GM23338 (cell line): Measurements from ENCODE around the gene MAD2L2. TPM values are rescaled to one million over a fixed set of nuclear protein-coding genes. Genes with fewer than 3 reads are reported as not detected.

Experiments
- ATAC-seq: fragments of 200-7000 bp; cut with Tn5 transposase; 3 replicates; pipeline ENCODE4 v1.9.1; 2020
- DNase-seq: peaks from one replicate; pipeline ENCODE4 v3.0.0-alpha.2; 2015; ENCODE audit warnings: low spot score
- H2AFZ ChIP-seq: fragments of 200-600 bp; sonication (generic); 2 replicates; pipeline ENCODE4 v1.8.0; 2016; ENCODE audit warnings: antibody characterized with exemption, mild to moderate bottlenecking, moderate library complexity
- H3F3A ChIP-seq: fragments of 200-600 bp; sonication (generic); replicated peaks from 2 replicates; pipeline ENCODE4 v1.8.0; 2017; ENCODE audit warnings: antibody characterized with exemption, mixed run types, low read depth
- H3K27ac ChIP-seq: fragments of 200-600 bp; sonication (generic); 2 replicates; pipeline ENCODE4 v1.6.1; 2016; ENCODE audit warnings: low read depth
- H3K27me3 ChIP-seq: fragments of 200-600 bp; sonication (generic); 2 replicates; pipeline ENCODE4 v1.8.0; 2016; ENCODE audit warnings: mild to moderate bottlenecking, mixed run types, moderate library complexity; ENCODE audit not compliant: insufficient read depth
- H3K36me3 ChIP-seq: fragments of 200-600 bp; sonication (generic); 2 replicates; pipeline ENCODE4 v1.8.0; 2016; ENCODE audit warnings: mild to moderate bottlenecking; ENCODE audit not compliant: insufficient read depth
- H3K4me1 ChIP-seq: fragments of 200-600 bp; sonication (generic); 2 replicates; pipeline ENCODE4 v1.8.0; 2016; ENCODE audit warnings: mild to moderate bottlenecking, moderate library complexity; ENCODE audit not compliant: insufficient read depth
- H3K4me2 ChIP-seq: fragments of 200-600 bp; sonication (generic); 2 replicates; pipeline ENCODE4 v1.7.1; 2017; ENCODE audit warnings: mixed run types
- H3K4me3 ChIP-seq: fragments of 200-600 bp; sonication (generic); 2 replicates; pipeline ENCODE4 v1.6.1; 2016; ENCODE audit warnings: mixed run types
- H3K79me2 ChIP-seq: fragments of 200-600 bp; sonication (generic); replicated peaks from 2 replicates; pipeline ENCODE4 v1.8.0; 2017; ENCODE audit warnings: mild to moderate bottlenecking; ENCODE audit not compliant: insufficient read depth
- H3K9me2 ChIP-seq: fragments of 200-600 bp; sonication (generic); 2 replicates; pipeline ENCODE4 v1.8.0; 2017; ENCODE audit not compliant: insufficient read depth
- H4K20me1 ChIP-seq: fragments of 200-600 bp; sonication (generic); replicated peaks from 2 replicates; pipeline ENCODE4 v1.8.0; 2017; ENCODE audit warnings: mild to moderate bottlenecking; ENCODE audit not compliant: insufficient read depth
- H3K27ac Mint-ChIP-seq: 2 replicates; pipeline ENCODE4 v1.8.0; 2020; ENCODE audit warnings: inconsistent platforms, mild to moderate bottlenecking, moderate library complexity, mixed read lengths
- H3K27me3 Mint-ChIP-seq: 3 replicates; pipeline ENCODE4 v1.8.0; 2022; ENCODE audit warnings: low read depth, mild to moderate bottlenecking, moderate library complexity, mixed read lengths, inconsistent platforms; ENCODE audit not compliant: insufficient read depth, poor library complexity
- H3K36me3 Mint-ChIP-seq: 3 replicates; pipeline ENCODE4 v1.8.0; 2021; ENCODE audit warnings: low read depth, mild to moderate bottlenecking, inconsistent platforms, moderate library complexity, mixed read lengths
- H3K4me1 Mint-ChIP-seq: 3 replicates; pipeline ENCODE4 v1.8.0; 2020; ENCODE audit warnings: mild to moderate bottlenecking, inconsistent platforms, mixed read lengths
- H3K4me3 Mint-ChIP-seq: 3 replicates; pipeline ENCODE4 v1.8.0; 2021; ENCODE audit warnings: moderate library complexity, mild to moderate bottlenecking, inconsistent platforms, mixed read lengths
- H3K9me3 Mint-ChIP-seq: 3 replicates; pipeline ENCODE4 v1.8.0; 2020; ENCODE audit warnings: moderate library complexity, mild to moderate bottlenecking, inconsistent platforms, mixed read lengths
- CTCF ChIP-seq, 2 experiments: fragments of 200-600 bp in 1 of 2; sonication (generic) in 1 of 2; conservative IDR thresholded peaks; 2 replicates each; pipeline versions ENCODE4 v1.5.1 to v1.6.1; 2016 to 2017; ENCODE audit warnings: antibody characterized with exemption in 2 of 2, low read depth in 2 of 2, mild to moderate bottlenecking in 2 of 2, moderate library complexity in 1 of 2
- EZH2 ChIP-seq: fragments of 200-600 bp; sonication (generic); IDR thresholded peaks from one replicate; pipeline ENCODE4 v1.8.0; 2017; ENCODE audit warnings: antibody characterized with exemption, mild to moderate bottlenecking, low read depth; ENCODE audit not compliant: unreplicated experiment
- EZH2phosphoT487 ChIP-seq: fragments of 200-600 bp; sonication (generic); IDR thresholded peaks from one replicate; pipeline ENCODE4 v1.8.1; 2018; ENCODE audit warnings: antibody characterized with exemption; ENCODE audit not compliant: unreplicated experiment
- JUNB ChIP-seq: IDR thresholded peaks from one replicate; pipeline ENCODE4 v1.6.1; 2016; ENCODE audit warnings: antibody characterized with exemption; ENCODE audit not compliant: unreplicated experiment
- NANOG ChIP-seq: IDR thresholded peaks from 2 replicates; pipeline ENCODE4 v1.6.1; 2016; ENCODE audit warnings: antibody characterized with exemption, borderline replicate concordance
- POLR2AphosphoS5 ChIP-seq: IDR thresholded peaks from 2 replicates; pipeline ENCODE4 v1.6.1; 2016; ENCODE audit warnings: antibody characterized with exemption, low read depth
- STAT1 ChIP-seq: IDR thresholded peaks from one replicate; pipeline ENCODE4 v1.6.1; 2016; ENCODE audit warnings: antibody characterized with exemption; ENCODE audit not compliant: unreplicated experiment
- ZNF331 ChIP-seq: fragments of 250-450 bp; sonication (Bioruptor Pico); IDR thresholded peaks from 2 replicates; pipeline ENCODE4 v1.5.0; 2020; ENCODE audit warnings: low read depth, mild to moderate bottlenecking, moderate library complexity
- polyA plus RNA-seq: library from polyadenylated mRNA; unstranded; fragments of >200 nt; fragmentation: Nextera tagmentation; extraction: Ambion mirVana; gene quantifications from 2 replicates; pipeline ENCODE4 v1.2.1, GENCODE V29; 2016
- total RNA-seq: library from RNA; depleted of rRNA; stranded (reverse); fragments of >200 nt; shearing (Covaris generic); gene quantifications from 2 replicates; pipeline ENCODE4 v1.2.3, GENCODE V29; 2014
- TF ChIP-seq, protein P1 (sequence below): fragments of 250-450 bp; sonication (Bioruptor Pico); IDR thresholded peaks from 2 replicates; pipeline ENCODE4 v1.5.0; 2020; ENCODE audit warnings: mild to moderate bottlenecking, moderate library complexity

MAD2L2 gene
- total and polyA plus RNA-seq, 2 experiments from 2014 or later = 498 to 552 TPM

GRCh38 chr1:11682287-11682771 is 1.4 kb upstream of the MAD2L2 start:
- Mint-ChIP-seq H3K4me1 (peaks cover 58% of the 10 kb centered on the region), H3K27ac (peak overlapping the region; percentile 96), H3K36me3 (peaks cover 52% of the 10 kb centered on the region), H3K4me3 (peak overlapping the region; percentile 84), H3K9me3 (no peaks in the 10 kb centered on the region; the same call in 2 of the 3 replicates), H3K27me3 (peaks cover 14% of the 10 kb centered on the region)
- Histone ChIP-seq H3K4me3 (peak overlapping the region; percentile 97), H3K36me3 (peaks cover 11% of the 10 kb centered on the region), H3K4me1 (peaks cover 58% of the 10 kb centered on the region), H2AFZ (no peak overlapping the region), H3K4me2 (peak overlapping the region; percentile 79), H3F3A (peaks cover 45% of the 10 kb centered on the region), H3K79me2 (peaks cover 75% of the 10 kb centered on the region), H4K20me1 (peaks cover 24% of the 10 kb centered on the region), H3K9me2 (no peaks in the 10 kb centered on the region), H3K27me3 (no peaks in the 10 kb centered on the region), H3K27ac (peak overlapping the region; percentile 100)
- DNase-seq (peak; percentile 96), ATAC-seq (peak; percentile 47)
- TF ChIP-seq POLR2AphosphoS5 = peak; percentile 52
- TF ChIP-seq, protein P1, sequence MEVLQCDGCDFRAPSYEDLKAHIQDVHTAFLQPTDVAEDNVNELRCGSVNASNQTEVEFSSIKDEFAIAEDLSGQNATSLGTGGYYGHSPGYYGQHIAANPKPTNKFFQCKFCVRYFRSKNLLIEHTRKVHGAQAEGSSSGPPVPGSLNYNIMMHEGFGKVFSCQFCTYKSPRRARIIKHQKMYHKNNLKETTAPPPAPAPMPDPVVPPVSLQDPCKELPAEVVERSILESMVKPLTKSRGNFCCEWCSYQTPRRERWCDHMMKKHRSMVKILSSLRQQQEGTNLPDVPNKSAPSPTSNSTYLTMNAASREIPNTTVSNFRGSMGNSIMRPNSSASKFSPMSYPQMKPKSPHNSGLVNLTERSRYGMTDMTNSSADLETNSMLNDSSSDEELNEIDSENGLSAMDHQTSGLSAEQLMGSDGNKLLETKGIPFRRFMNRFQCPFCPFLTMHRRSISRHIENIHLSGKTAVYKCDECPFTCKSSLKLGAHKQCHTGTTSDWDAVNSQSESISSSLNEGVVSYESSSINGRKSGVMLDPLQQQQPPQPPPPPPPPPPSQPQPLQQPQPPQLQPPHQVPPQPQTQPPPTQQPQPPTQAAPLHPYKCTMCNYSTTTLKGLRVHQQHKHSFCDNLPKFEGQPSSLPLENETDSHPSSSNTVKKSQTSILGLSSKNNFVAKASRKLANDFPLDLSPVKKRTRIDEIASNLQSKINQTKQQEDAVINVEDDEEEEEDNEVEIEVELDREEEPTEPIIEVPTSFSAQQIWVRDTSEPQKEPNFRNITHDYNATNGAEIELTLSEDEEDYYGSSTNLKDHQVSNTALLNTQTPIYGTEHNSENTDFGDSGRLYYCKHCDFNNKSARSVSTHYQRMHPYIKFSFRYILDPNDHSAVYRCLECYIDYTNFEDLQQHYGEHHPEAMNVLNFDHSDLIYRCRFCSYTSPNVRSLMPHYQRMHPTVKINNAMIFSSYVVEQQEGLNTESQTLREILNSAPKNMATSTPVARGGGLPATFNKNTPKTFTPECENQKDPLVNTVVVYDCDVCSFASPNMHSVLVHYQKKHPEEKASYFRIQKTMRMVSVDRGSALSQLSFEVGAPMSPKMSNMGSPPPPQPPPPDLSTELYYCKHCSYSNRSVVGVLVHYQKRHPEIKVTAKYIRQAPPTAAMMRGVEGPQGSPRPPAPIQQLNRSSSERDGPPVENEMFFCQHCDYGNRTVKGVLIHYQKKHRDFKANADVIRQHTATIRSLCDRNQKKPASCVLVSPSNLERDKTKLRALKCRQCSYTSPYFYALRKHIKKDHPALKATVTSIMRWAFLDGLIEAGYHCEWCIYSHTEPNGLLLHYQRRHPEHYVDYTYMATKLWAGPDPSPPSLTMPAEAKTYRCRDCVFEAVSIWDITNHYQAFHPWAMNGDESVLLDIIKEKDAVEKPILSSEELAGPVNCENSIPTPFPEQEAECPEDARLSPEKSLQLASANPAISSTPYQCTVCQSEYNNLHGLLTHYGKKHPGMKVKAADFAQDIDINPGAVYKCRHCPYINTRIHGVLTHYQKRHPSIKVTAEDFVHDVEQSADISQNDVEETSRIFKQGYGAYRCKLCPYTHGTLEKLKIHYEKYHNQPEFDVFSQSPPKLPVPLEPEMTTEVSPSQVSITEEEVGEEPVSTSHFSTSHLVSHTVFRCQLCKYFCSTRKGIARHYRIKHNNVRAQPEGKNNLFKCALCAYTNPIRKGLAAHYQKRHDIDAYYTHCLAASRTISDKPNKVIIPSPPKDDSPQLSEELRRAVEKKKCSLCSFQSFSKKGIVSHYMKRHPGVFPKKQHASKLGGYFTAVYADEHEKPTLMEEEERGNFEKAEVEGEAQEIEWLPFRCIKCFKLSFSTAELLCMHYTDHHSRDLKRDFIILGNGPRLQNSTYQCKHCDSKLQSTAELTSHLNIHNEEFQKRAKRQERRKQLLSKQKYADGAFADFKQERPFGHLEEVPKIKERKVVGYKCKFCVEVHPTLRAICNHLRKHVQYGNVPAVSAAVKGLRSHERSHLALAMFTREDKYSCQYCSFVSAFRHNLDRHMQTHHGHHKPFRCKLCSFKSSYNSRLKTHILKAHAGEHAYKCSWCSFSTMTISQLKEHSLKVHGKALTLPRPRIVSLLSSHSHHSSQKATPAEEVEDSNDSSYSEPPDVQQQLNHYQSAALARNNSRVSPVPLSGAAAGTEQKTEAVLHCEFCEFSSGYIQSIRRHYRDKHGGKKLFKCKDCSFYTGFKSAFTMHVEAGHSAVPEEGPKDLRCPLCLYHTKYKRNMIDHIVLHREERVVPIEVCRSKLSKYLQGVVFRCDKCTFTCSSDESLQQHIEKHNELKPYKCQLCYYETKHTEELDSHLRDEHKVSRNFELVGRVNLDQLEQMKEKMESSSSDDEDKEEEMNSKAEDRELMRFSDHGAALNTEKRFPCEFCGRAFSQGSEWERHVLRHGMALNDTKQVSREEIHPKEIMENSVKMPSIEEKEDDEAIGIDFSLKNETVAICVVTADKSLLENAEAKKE = no peak
- peak; percentile 89 for TF ChIP-seq NANOG
- no peak for TF ChIP-seq EZH2phosphoT487

DNA sequence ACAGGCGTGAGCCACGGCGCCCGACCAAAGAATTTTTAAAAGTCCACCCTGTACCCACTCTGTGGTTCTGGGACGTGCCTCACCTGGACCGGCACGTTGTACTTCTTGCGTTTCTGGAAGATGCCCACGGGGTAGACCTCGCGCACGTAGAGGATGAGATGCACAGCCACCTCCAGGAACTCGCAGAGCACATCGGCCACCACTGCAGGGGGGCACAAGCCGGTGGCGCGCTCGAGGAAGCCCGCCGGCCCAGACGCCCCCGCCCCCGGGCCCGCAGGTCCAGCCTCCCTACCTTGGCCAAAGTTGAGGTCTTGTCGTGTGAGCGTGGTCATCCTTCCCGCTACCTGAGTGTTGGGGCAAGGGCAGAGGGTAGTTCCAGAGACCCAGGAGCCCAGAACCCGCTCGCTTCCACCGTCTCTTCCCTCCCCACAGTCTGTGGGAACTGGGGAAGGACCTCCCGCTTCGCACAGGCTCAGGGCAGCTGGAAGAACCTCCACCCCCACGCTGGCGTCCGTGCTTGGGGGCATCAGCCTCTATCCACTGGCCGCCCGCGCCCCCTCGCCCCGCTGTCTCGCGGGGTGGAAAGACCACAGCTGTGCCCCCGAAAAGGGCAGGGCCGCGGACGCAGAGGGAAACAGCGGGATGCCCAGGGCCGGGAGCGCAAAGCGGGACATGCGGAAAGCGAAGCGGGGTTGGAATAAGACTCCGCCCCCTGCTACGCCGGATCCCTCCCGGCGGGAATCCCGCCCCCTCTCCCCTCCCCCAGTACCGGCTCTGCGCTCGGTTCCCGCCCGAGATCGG is 478 bp downstream of the MAD2L2 start:
- ATAC-seq (peak; percentile 4), DNase-seq (peak; percentile 48)
- H3K27me3 Mint-ChIP-seq = peaks cover 13% of the 10 kb centered on the region
- H3K4me2 ChIP-seq = peak overlapping the region; percentile 79
- peaks cover 23% of the 10 kb centered on the region for H3K36me3 ChIP-seq
- no peaks in the 10 kb centered on the region for H3K27me3 ChIP-seq
- peak overlapping the region; percentile 85 for H3K4me3 Mint-ChIP-seq
- H4K20me1 ChIP-seq = peaks cover 29% of the 10 kb centered on the region
- peak overlapping the region; percentile 91 for H3K27ac Mint-ChIP-seq
- TF ChIP-seq STAT1 (peak; percentile 51), EZH2 (no peak), EZH2phosphoT487 (no peak), CTCF (conservative IDR thresholded peaks at IDR 0.05; ENCODE audit: low read depth in 2 of 2) (no peak), JUNB (no peak), NANOG (no peak), ZNF331 (CRISPR knock-in tag) (no peak)
- peak overlapping the region; percentile 100 for H3K27ac ChIP-seq
- H3K4me1 Mint-ChIP-seq = peaks cover 54% of the 10 kb centered on the region
- H3K9me3 Mint-ChIP-seq = no peaks in the 10 kb centered on the region; the same call in 2 of the 3 replicates
- H3K79me2 ChIP-seq = peaks cover 64% of the 10 kb centered on the region
- H3K36me3 Mint-ChIP-seq = peaks cover 58% of the 10 kb centered on the region
- no peak overlapping the region for H2AFZ ChIP-seq
- peaks cover 45% of the 10 kb centered on the region for H3K4me1 ChIP-seq
- peaks cover 45% of the 10 kb centered on the region for H3F3A ChIP-seq
- H3K4me3 ChIP-seq = peak overlapping the region; percentile 97
- no peaks in the 10 kb centered on the region for H3K9me2 ChIP-seq
